Myocyte (in vitro differentiated cells): Measurements from ENCODE around the gene BCL2. TPM values are rescaled to one million over a fixed set of nuclear protein-coding genes. Genes with fewer than 3 reads are reported as not detected.

Experiments used
- DNase-seq: peaks from one replicate; pipeline ENCODE4 v3.0.0-alpha.2; 2012; ENCODE audit warnings: low read depth
- total RNA-seq: library from RNA; depleted of rRNA; stranded (reverse); fragments of >200 nt; gene quantifications from 2 replicates; pipeline ENCODE4 v1.2.3, GENCODE V29; 2014

The BCL2 gene
- total RNA-seq, 1 donor from 2014 or later = 4.2 TPM

- DNase-seq = peak; percentile 69
Observed at GRCh38 chr18:63161761-63162195, 157.8 kb downstream of the BCL2 start.

GRCh38 chr18:63161032-63161760 lies 158.4 kb downstream of the BCL2 start:
- DNase-seq = no peak

GRCh38 chr18:63160172-63160995 lies 159.2 kb downstream of the BCL2 start:
- DNase-seq = no peak

GRCh38 chr18:63159590-63159989 lies 160.0 kb downstream of the BCL2 start:
- DNase-seq = no peak

- no peak for DNase-seq
Observed at GRCh38 chr18:63158676-63159291, 160.8 kb downstream of the BCL2 start.

- no peak for DNase-seq
Observed at GRCh38 chr18:63158012-63158631, 161.4 kb downstream of the BCL2 start.

GRCh38 chr18:63157293-63158011 lies 162.1 kb downstream of the BCL2 start:
- no peak for DNase-seq

- no peak for DNase-seq
Observed at GRCh38 chr18:63155910-63156773, 163.4 kb downstream of the BCL2 start.

GRCh38 chr18:63155169-63155852 lies 164.3 kb downstream of the BCL2 start:
- peak; percentile 32 for DNase-seq

GRCh38 chr18:63154350-63155152 lies 165.0 kb downstream of the BCL2 start:
- DNase-seq = no peak

GRCh38 chr18:63152791-63153190 lies 166.8 kb downstream of the BCL2 start:
- no peak for DNase-seq

- no peak for DNase-seq
Observed at GRCh38 chr18:63152096-63152495, 167.5 kb downstream of the BCL2 start.

GRCh38 chr18:63151539-63151938 lies 168.0 kb downstream of the BCL2 start:
- DNase-seq = no peak

- no peak for DNase-seq
Observed at GRCh38 chr18:63150942-63151421, 168.6 kb downstream of the BCL2 start.

- no peak for DNase-seq
Observed at GRCh38 chr18:63150326-63150725, 169.2 kb downstream of the BCL2 start.

- no peak for DNase-seq
Observed at GRCh38 chr18:63149302-63149587, 170.3 kb downstream of the BCL2 start.

- peak; percentile 57 for DNase-seq
Observed at GRCh38 chr18:63148449-63149301, 170.9 kb downstream of the BCL2 start.

GRCh38 chr18:63147973-63148372 lies 171.6 kb downstream of the BCL2 start:
- no peak for DNase-seq
